Smooth muscle cell (in vitro differentiated cells): ENCODE results near the gene DLG2. TPM values are rescaled to one million over a fixed set of nuclear protein-coding genes. Genes with fewer than 3 reads are reported as not detected.

ENCODE experiments used
- DNase-seq: peaks from one replicate; lab custom pipeline; 2025; ENCODE audit not compliant: unreplicated experiment; lab: John Stamatoyannopoulos, UW
- H2AFZ ChIP-seq: fragments of 200-600 bp; sonication (generic); 2 replicates; pipeline ENCODE4 v1.6.0; 2016; ENCODE audit warnings: antibody characterized with exemption, low read depth, mild to moderate bottlenecking
- H3F3A ChIP-seq: fragments of 200-600 bp; sonication (generic); 2 replicates; pipeline ENCODE4 v1.6.0; 2017; ENCODE audit warnings: antibody characterized with exemption, low read depth
- H3K27ac ChIP-seq: fragments of 200-600 bp; sonication (generic); 2 replicates; pipeline ENCODE4 v1.5.1; 2016; ENCODE audit warnings: low read depth, mild to moderate bottlenecking
- H3K27me3 ChIP-seq: fragments of 200-600 bp; sonication (generic); 2 replicates; pipeline ENCODE4 v1.6.1; 2016; ENCODE audit warnings: low read depth, mild to moderate bottlenecking
- H3K36me3 ChIP-seq: fragments of 200-600 bp; sonication (generic); 2 replicates; pipeline ENCODE4 v1.5.1; 2016; ENCODE audit warnings: low read depth
- H3K4me1 ChIP-seq: fragments of 200-600 bp; sonication (generic); 2 replicates; pipeline ENCODE4 v1.5.1; 2016; ENCODE audit warnings: low read depth
- H3K4me2 ChIP-seq: fragments of 200-600 bp; sonication (generic); 2 replicates; pipeline ENCODE4 v1.6.0; 2016; ENCODE audit warnings: mild to moderate bottlenecking
- H3K4me3 ChIP-seq: fragments of 200-600 bp; sonication (generic); 2 replicates; pipeline ENCODE4 v1.5.1; 2016; ENCODE audit warnings: mild to moderate bottlenecking
- H3K79me2 ChIP-seq: fragments of 200-600 bp; sonication (generic); 2 replicates; pipeline ENCODE4 v1.6.0; 2016; ENCODE audit warnings: low read depth, mild to moderate bottlenecking
- H3K9ac ChIP-seq: fragments of 200-600 bp; sonication (generic); 2 replicates; pipeline ENCODE4 v1.6.0; 2016; ENCODE audit warnings: low read depth
- H3K9me3 ChIP-seq: fragments of 200-600 bp; sonication (generic); replicated peaks from 2 replicates; pipeline ENCODE4 v1.5.1; 2016; ENCODE audit warnings: low read depth
- H4K20me1 ChIP-seq: fragments of 200-600 bp; sonication (generic); 2 replicates; pipeline ENCODE4 v1.6.0; 2016; ENCODE audit warnings: low read depth
- WGBS: methylation state at CpG from one replicate; pipeline ENCODE4 v1.1.7; 2016; ENCODE audit warnings: low lambda C conversion rate; 5-methylcytosine and 5-hydroxymethylcytosine counted together
- polyA plus RNA-seq: library from polyadenylated mRNA; unstranded; fragments of >200 nt; fragmentation: Nextera tagmentation; extraction: Ambion mirVana; gene quantifications from 2 replicates; pipeline ENCODE4 v1.2.1, GENCODE V29; 2016
- total RNA-seq: library from RNA; depleted of rRNA; stranded (reverse); fragments of >200 nt; gene quantifications from 2 replicates; pipeline ENCODE4 v1.2.3, GENCODE V29; 2014
- TF ChIP-seq, protein P1 (sequence below): fragments of 200-600 bp; sonication (generic); IDR thresholded peaks from 2 replicates; pipeline ENCODE4 v1.5.1; 2017; ENCODE audit warnings: borderline replicate concordance, mild to moderate bottlenecking, antibody characterized with exemption; ENCODE audit not compliant: insufficient read depth, poor library complexity, severe bottlenecking

The DLG2 gene
- total and polyA plus RNA-seq, 2 experiments from 2014 or later: 0.74 to 1.1 TPM

DNA sequence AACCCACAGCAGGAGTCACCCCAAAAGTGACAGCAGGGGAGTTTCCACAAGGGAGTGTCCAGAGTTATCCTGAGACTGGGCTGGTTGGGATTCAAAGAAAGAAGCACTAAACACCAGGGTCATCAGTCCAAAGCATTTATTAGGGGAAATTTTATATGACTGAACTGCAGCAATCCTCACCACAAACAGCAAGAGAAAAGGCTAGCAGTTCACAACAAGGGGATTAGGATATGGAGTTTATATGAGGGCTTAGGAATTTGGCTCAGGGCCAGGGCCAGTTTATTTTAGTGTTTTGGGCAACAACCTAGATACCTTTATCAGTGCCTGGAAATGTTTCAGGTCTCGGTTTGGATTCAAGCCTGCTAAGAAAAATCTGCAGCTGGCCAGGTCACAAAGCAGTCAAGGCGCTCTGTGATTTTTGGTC, 16.1 kb upstream of the DLG2 start:
- H2AFZ ChIP-seq: no peak overlapping the region
- H4K20me1 ChIP-seq: no peaks in the 10 kb centered on the region
- DNase-seq: no peak
- H3K9ac ChIP-seq: no peak overlapping the region
- no peak overlapping the region for H3K27ac ChIP-seq
- H3K9me3 ChIP-seq: no peaks in the 10 kb centered on the region
- TF ChIP-seq, protein P1, sequence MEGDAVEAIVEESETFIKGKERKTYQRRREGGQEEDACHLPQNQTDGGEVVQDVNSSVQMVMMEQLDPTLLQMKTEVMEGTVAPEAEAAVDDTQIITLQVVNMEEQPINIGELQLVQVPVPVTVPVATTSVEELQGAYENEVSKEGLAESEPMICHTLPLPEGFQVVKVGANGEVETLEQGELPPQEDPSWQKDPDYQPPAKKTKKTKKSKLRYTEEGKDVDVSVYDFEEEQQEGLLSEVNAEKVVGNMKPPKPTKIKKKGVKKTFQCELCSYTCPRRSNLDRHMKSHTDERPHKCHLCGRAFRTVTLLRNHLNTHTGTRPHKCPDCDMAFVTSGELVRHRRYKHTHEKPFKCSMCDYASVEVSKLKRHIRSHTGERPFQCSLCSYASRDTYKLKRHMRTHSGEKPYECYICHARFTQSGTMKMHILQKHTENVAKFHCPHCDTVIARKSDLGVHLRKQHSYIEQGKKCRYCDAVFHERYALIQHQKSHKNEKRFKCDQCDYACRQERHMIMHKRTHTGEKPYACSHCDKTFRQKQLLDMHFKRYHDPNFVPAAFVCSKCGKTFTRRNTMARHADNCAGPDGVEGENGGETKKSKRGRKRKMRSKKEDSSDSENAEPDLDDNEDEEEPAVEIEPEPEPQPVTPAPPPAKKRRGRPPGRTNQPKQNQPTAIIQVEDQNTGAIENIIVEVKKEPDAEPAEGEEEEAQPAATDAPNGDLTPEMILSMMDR: no peak
- H3K4me2 ChIP-seq: no peak overlapping the region
- no peaks in the 10 kb centered on the region for H3K4me1 ChIP-seq
- H3K36me3 ChIP-seq: no peaks in the 10 kb centered on the region
- WGBS: 30% methylated on average over 2 of the region's 2 CpGs
- H3K4me3 ChIP-seq: no peak overlapping the region
- H3K27me3 ChIP-seq: no peaks in the 10 kb centered on the region
- H3K79me2 ChIP-seq: no peaks in the 10 kb centered on the region
- H3F3A ChIP-seq: no peaks in the 10 kb centered on the region

DNA sequence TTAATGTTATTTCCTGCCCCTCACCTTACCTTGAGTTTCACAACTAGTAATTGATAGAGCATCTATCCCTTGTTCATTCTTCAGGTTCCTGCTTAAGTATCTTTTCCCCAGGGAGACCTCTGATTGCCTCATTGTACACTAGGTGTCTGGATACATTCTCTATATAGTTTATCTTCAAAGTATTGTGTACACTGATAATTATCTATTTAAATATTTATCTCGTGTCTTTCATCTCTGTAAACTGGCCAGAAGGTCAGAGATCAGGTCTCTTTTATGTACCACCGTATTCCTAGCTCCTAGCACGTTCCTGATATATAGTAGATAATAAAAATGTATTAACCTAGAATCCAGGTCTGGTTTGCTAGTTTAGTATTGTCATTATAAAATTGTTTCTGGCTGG, 7.6 kb upstream of the DLG2 start:
- DNase-seq: no peak
- Histone ChIP-seq H3K36me3 (no peaks in the 10 kb centered on the region), H4K20me1 (no peaks in the 10 kb centered on the region), H3F3A (no peaks in the 10 kb centered on the region), H3K27ac (no peak overlapping the region), H3K9ac (no peak overlapping the region), H3K9me3 (no peaks in the 10 kb centered on the region), H3K27me3 (no peaks in the 10 kb centered on the region), H2AFZ (no peak overlapping the region), H3K79me2 (peaks cover 31% of the 10 kb centered on the region), H3K4me1 (peaks cover 2% of the 10 kb centered on the region), H3K4me2 (no peak overlapping the region), H3K4me3 (no peak overlapping the region)
- 94% methylated on average over 3 of the region's 3 CpGs for WGBS
- TF ChIP-seq, protein P1: no peak

GRCh38 chr11:85628771-85629341, 1.7 kb upstream of the DLG2 start:
- Histone ChIP-seq H3K27me3 (no peaks in the 10 kb centered on the region), H3K36me3 (no peaks in the 10 kb centered on the region), H3K79me2 (peaks cover 40% of the 10 kb centered on the region), H3K9me3 (no peaks in the 10 kb centered on the region), H3K4me2 (peak overlapping the region; percentile 98), H4K20me1 (no peaks in the 10 kb centered on the region), H3K4me3 (peak overlapping the region; percentile 63), H2AFZ (peak overlapping the region; percentile 61), H3K9ac (peak overlapping the region; percentile 51), H3K4me1 (peaks cover 22% of the 10 kb centered on the region), H3K27ac (peak overlapping the region; percentile 64), H3F3A (no peaks in the 10 kb centered on the region)
- 2% methylated on average over 13 of the region's 13 CpGs for WGBS
- no peak for DNase-seq
- TF ChIP-seq, protein P1: no peak
